Measurements from ENCODE around the gene HOXA2.

- TF ChIP-seq EZH2 (IDR thresholded peaks at IDR 0.05; ENCODE audit: low read depth, low read length, severe bottlenecking): peak; percentile 97
- no peak for TF ChIP-seq SP1 (IDR thresholded peaks at IDR 0.05; ENCODE audit: low read depth, low read length)
- no peak for TF ChIP-seq CTCF (IDR thresholded peaks at IDR 0.05; ENCODE audit: control extremely low read depth in 1 of 3, insufficient read depth in 1 of 3, low read depth in 1 of 3, low read length in 3 of 3)
- no peak for TF ChIP-seq JUN (IDR thresholded peaks at IDR 0.05; ENCODE audit: low read depth, low read length)
- TF ChIP-seq SRF (IDR thresholded peaks at IDR 0.05; ENCODE audit: low read depth, low read length): no peak
- no peak for TF ChIP-seq ATF2 (IDR thresholded peaks at IDR 0.05; ENCODE audit: low read length)
- no peak for TF ChIP-seq POLR2AphosphoS5 (IDR thresholded peaks at IDR 0.05; ENCODE audit: low read depth, low read length)
- no peak for TF ChIP-seq NANOG (IDR thresholded peaks at IDR 0.05; ENCODE audit: insufficient read depth, low read depth, low read length, poor library complexity, severe bottlenecking)
- TF ChIP-seq KDM1A (IDR thresholded peaks at IDR 0.05; ENCODE audit: borderline replicate concordance, low read length): no peak
- TF ChIP-seq NRF1 (IDR thresholded peaks at IDR 0.05; ENCODE audit: low read depth, low read length): no peak
- TF ChIP-seq USF2 (IDR thresholded peaks at IDR 0.05; ENCODE audit: low read length): no peak
Measured at GRCh38 chr7:27129729-27130539, 27.5 kb upstream of the HOXA2 start.
